ENCODE data around the gene RAD51B.

- TF ChIP-seq POLR2A (IDR thresholded peaks at IDR 0.05) = no peak
- no peak for TF ChIP-seq POLR2AphosphoS5 (IDR thresholded peaks at IDR 0.05; ENCODE audit: insufficient read depth in 1 of 2, low read depth in 1 of 2)
- no peak for TF ChIP-seq CTCF (IDR thresholded peaks at IDR 0.05)
These were observed 594.5 kb downstream of the RAD51B start for GRCh38 chr14:68414121-68414520.

Measured in vagina (tissue), 2 donors.